Duodenal mucosa (tissue), 2 donors: ENCODE results near the gene RABL6.

ENCODE experiments used
- H3K27ac ChIP-seq: one replicate; pipeline ENCODE4 v1.7.0; 2013; ENCODE audit warnings: low read depth, low read length
- H3K27me3 ChIP-seq, 2 donors: one replicate each; pipeline ENCODE4 v1.7.0; 2013; ENCODE audit warnings: low read length in 2 of 2, control low read depth in 1 of 2; ENCODE audit not compliant: insufficient read depth in 2 of 2, control insufficient read depth in 1 of 2
- H3K36me3 ChIP-seq, 2 donors: one replicate each; pipeline ENCODE4 v1.7.0; 2013; ENCODE audit warnings: low read length in 2 of 2, control low read depth in 1 of 2; ENCODE audit not compliant: insufficient read depth in 2 of 2, control insufficient read depth in 1 of 2
- H3K4me1 ChIP-seq, 2 donors: one replicate each; pipeline ENCODE4 v1.7.0; 2013; ENCODE audit warnings: low read length in 2 of 2, control low read depth in 1 of 2; ENCODE audit not compliant: insufficient read depth in 2 of 2, control insufficient read depth in 1 of 2
- H3K4me3 ChIP-seq, 2 donors: one replicate each; pipeline ENCODE4 v1.7.0; 2013; ENCODE audit warnings: low read length in 2 of 2, low read depth in 1 of 2
- H3K9ac ChIP-seq, 2 donors: one replicate each; pipeline ENCODE4 v1.7.0; 2013; ENCODE audit warnings: low read length in 2 of 2, low read depth in 1 of 2
- H3K9me3 ChIP-seq, 2 donors: one replicate each; pipeline ENCODE4 v1.7.0; 2013; ENCODE audit warnings: low read length in 2 of 2, control low read depth in 1 of 2; ENCODE audit not compliant: control insufficient read depth in 1 of 2

Gene RABL6

DNA sequence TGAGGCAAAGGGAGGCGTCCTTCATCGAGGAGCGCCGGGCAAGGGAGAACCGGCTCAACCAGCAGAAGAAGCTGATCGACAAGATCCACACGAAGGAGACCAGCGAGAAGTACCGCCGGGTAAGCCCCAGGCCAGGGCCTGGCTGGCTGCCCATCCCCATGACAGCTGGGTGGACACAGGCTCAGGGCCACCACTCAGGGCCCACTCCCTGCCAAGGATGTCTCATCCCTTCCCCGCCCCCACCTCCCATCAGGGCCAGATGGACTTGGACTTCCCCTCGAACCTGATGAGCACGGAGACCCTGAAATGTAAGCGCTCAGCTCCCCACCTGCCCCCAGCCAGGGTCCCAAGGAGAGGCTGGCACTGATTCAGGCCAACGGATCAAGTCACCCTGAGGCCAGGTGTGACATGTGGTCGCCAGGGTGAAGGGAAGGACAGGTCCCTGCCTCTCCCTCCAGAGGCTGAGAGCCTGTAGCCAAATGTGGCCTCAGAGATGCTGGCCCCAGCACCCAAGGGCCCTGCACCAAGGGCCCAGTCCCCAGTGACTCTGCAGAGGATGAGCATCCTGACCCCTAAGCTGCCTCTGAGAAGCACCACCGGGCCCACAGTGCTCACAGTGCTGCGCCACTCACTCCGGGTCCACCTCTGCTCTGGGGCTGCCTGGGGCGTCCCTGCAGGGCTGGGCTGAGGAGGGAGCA, 3.1 kb upstream of the RABL6 start:
- no peak overlapping the region for H3K27ac ChIP-seq
- H3K4me1 ChIP-seq = peaks cover 20 to 34% of the 10 kb centered on the region in 2 donors
- H3K4me3 ChIP-seq = no peak overlapping the region
- H3K9me3 ChIP-seq = no peaks in the 10 kb centered on the region
- no peaks in the 10 kb centered on the region for H3K36me3 ChIP-seq
- H3K27me3 ChIP-seq = no peaks in the 10 kb centered on the region
- H3K9ac ChIP-seq = no peak overlapping the region

DNA sequence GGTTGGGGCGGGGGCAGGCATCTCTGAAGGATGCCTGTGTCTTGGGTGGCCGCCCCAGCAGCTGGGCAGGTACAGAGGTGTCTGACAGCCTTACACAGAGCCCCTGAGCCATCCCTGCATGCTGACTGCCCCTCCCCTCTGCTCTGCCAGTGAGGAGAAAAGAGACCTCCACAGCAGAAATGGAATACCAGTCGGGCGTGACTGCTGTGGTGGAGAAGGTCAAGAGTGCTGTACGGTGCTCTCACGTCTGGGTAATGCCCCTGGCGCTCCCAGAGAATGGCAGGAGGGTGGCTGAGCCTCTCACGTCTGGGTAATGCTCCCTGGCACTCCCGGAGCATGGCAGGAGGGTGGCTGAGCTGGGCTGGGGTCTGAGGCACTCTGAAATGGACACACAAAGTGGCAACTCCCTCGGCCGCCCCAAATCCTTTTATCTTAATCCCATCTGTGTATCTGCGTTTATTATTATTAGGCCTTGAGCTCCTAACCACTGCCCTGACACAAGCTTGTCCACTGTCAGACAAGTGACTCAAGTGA, 2.5 kb upstream of the RABL6 start:
- Histone ChIP-seq H3K4me1 (peaks cover 23 to 36% of the 10 kb centered on the region in 2 donors), H3K27me3 (no peaks in the 10 kb centered on the region)

DNA sequence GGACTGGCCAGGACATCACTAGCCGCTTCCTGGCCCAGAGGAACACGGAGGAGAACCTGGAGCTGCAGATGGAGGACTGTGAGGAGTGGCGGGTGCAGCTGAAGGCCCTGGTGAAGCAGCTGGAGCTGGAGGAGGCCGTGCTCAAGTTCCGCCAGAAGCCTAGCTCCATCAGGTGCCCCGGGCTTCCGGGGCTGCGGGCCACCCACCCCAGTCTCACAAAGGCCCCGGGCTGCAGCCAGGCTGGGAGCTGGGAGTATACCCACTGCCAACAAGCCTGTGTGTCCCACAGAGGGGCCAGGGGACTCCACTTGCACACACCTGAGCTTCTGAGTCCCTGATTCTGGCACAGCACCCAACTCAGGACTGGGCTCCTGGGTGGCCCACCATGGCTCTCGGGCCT, 1.7 kb upstream of the RABL6 start:
- Histone ChIP-seq H3K36me3 (peaks cover 0 to 7% of the 10 kb centered on the region in 2 donors), H3K4me3 (no peak overlapping the region), H3K27ac (no peak overlapping the region), H3K9ac (no peak overlapping the region), H3K9me3 (no peaks in the 10 kb centered on the region), H3K27me3 (no peaks in the 10 kb centered on the region), H3K4me1 (peaks cover 16 to 29% of the 10 kb centered on the region in 2 donors)

More for the DNA sequence above, 2.5 kb upstream of the RABL6 start:
- peaks cover 0 to 2% of the 10 kb centered on the region in 2 donors for H3K36me3 ChIP-seq
- no peak overlapping the region for H3K27ac ChIP-seq
- no peaks in the 10 kb centered on the region for H3K9me3 ChIP-seq
- H3K4me3 ChIP-seq = no peak overlapping the region
- H3K9ac ChIP-seq = no peak overlapping the region

DNA sequence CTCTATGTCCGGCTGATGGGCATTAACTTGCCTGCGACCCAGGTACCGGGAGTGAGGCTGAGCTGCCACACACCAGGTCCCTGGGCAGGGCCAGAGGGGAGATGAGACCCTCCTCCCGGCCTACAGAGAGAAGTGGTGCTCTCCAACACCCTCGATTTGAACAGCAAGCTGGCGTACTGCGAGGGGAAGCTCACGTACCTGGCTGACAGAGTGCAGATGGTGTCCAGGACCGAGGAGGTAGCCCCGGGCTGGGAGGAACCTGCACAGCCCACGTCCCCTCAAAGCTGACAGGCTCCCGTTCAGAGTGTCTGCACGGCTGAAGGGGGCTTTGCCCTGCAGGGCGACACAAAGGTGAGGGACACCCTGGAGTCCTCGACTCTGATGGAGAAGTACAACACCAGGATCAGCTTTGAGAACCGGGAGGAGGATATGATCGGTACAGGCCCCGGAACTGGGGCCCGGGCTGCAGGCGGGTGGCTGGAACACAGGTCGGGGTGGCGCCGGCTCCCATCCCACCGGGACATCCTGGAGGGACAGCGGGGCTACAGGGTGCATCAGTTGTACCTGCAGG, 1.0 kb upstream of the RABL6 start:
- Histone ChIP-seq H3K27me3 (no peaks in the 10 kb centered on the region), H3K4me3 (peak overlapping the region; percentile 70 to 80), H3K9me3 (no peaks in the 10 kb centered on the region), H3K9ac (peak overlapping the region; percentile 65 to 82), H3K27ac (peak overlapping the region; percentile 89), H3K4me1 (peaks cover 16 to 29% of the 10 kb centered on the region in 2 donors), H3K36me3 (peaks cover 0 to 8% of the 10 kb centered on the region in 2 donors)

DNA sequence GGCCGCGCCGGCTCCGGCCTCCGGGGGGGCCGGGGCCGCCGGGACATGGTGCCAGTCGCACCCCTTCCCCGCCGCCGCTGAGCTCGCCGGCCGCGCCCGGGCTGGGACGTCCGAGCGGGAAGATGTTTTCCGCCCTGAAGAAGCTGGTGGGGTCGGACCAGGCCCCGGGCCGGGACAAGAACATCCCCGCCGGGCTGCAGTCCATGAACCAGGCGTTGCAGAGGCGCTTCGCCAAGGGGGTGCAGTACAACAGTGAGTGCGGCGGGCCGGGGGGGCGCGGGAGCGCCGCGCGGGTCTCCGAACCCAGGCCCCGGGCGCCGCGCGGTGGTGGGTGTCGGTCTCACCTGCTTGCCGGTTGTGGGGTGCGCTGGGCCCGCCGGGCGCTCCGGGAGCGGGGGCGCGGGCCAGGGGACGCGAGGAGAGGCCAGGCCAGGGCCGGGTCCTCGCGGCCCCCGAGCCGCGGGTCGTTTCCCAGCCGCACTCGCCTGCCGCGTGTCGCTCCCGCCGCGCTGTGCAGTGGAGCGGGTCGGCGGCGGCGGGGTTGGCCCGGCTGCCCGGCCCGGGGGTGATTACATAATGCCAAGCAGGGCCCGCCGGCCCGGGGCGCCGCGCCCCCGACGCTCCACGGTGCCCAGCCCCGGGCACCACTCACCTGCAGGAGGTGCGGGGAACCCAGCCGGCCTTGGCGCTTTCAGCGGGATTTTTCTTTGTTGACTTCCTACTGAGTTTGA, 492 bp downstream of the RABL6 start:
- Histone ChIP-seq H3K27ac (peak overlapping the region; percentile 20), H3K36me3 (peaks cover 0 to 15% of the 10 kb centered on the region in 2 donors), H3K4me1 (peaks cover 16 to 29% of the 10 kb centered on the region in 2 donors), H3K9me3 (no peaks in the 10 kb centered on the region), H3K27me3 (no peaks in the 10 kb centered on the region), H3K9ac (peak overlapping the region; percentile 61 to 65), H3K4me3 (peak overlapping the region; percentile 75 to 80)

DNA sequence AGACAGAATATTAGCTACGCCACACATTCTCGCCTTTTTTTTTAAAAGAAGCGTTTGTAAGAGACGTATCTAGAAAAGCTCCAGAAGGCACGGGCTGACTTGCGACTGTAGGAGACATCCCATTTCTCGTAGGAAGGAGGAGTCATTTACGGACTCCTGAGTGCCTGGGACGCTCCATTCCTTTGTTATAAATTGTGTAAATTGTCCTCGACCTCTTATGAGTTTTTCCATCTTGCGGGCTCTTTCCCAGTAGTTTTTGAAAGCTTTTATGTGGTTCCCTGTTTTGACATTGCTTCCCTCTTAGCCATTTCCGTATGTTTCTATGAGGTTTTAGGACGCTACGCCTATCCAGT, 1.0 kb downstream of the RABL6 start:
- H3K27ac ChIP-seq = no peak overlapping the region
- H3K4me1 ChIP-seq = peaks cover 16 to 29% of the 10 kb centered on the region in 2 donors
- no peaks in the 10 kb centered on the region for H3K9me3 ChIP-seq
- peak overlapping the region; percentile 61 to 65 for H3K9ac ChIP-seq
- peak overlapping the region; percentile 75 to 80 for H3K4me3 ChIP-seq
- peaks cover 0 to 17% of the 10 kb centered on the region in 2 donors for H3K36me3 ChIP-seq
- H3K27me3 ChIP-seq = no peaks in the 10 kb centered on the region

DNA sequence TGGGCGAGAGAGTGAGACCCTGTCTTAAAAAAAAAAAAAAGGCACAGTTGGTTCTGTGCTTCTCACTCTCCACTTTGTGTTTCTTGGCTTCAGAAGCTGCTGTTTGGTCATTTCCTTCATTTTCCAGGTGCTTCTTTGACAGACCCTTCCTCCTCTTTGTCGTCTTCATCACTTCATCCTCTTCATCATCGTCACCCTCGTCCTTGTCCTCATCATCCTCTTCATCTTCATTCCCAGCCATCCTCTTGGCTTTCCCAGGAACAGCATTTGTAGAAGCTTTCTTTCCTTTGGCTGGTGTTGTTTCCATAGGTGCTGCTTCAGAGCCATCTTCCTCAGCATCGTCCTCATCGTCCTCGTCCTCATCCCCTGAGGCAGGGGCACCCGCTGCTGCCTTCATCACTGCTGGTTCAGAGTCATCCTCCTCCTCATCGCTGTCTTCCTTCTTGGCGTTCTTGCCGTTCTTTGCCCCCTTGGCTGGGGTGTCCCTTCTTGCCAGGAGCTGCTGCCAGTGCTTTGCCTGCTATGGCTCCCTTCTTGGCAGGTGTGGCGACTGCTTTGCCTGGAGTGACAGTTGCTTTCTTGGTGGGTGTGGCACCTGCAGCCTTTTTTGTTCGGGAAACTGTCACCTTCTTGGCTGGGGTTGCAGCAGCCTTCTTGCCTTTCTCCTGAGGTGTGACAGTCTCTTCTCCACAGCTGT, 7.1 kb downstream of the RABL6 start:
- no peaks in the 10 kb centered on the region for H3K9me3 ChIP-seq
- H3K4me1 ChIP-seq = peaks cover 3 to 5% of the 10 kb centered on the region in 2 donors
- no peak overlapping the region for H3K27ac ChIP-seq
- H3K9ac ChIP-seq = no peak overlapping the region
- no peak overlapping the region for H3K4me3 ChIP-seq
- H3K27me3 ChIP-seq = no peaks in the 10 kb centered on the region
- peaks cover 0 to 23% of the 10 kb centered on the region in 2 donors for H3K36me3 ChIP-seq

DNA sequence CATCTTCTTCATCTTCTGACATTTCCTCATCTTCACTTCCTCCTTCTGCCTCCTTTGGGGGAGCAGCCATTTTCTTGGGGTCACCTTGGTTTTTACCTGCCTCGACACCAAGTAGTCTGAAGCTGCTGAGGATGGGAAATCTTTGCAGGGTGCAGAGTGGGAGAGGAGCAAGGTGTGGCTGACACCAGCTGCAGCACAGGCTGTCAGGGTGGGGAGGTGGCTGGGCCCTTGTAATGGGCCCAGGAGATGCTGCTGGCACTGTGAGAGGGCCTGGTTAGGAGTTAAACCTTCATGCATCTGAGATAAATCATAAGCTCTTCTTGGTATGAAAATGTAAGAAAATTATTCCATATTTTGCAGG, 7.7 kb downstream of the RABL6 start:
- Histone ChIP-seq H3K9me3 (no peaks in the 10 kb centered on the region), H3K4me1 (no peaks in the 10 kb centered on the region), H3K27me3 (no peaks in the 10 kb centered on the region), H3K4me3 (no peak overlapping the region), H3K27ac (no peak overlapping the region), H3K36me3 (peaks cover 0 to 20% of the 10 kb centered on the region in 2 donors), H3K9ac (no peak overlapping the region)

DNA sequence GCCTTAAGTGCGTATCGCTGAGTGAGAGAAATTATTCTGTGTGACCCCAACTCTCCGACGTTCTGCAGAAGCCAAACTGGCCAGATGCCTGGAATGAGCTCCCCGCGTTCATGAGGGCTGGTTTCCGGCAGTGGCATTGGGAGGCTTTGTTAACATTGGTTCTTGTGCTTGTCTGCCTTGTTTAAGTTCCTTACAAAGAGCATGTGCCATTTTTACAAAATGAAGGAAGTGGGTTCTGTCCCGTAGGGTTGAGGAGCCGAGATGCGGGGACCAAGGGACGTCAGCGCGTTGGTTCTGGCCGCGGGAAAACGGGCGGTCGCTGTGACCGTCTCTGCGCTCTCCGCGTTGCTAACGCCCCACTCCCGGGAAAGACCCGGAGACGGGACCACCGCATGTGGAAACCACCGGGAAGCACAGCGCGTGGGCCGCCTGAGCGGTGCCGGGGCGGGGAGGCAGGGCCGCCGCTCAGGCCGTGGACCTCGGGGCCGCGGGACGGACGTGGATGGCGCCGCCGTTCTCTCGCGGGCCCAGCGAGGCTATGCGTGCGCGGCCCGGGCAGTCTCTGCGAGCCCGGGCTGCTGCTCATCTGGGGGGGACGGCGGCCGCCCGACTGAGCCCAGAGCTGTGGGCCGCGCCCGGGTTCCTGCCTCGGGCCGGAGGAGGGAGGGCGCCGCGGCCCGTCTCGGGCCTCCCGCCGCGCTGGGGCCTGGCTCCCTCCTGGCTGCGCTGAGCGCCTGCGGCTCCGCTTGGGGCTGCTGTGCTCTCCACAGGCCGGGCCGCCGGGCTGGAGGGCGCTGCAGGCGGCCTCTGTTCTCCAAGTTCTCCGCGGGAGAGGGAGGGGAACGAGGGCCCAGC, 13.4 kb downstream of the RABL6 start:
- no peaks in the 10 kb centered on the region for H3K9me3 ChIP-seq
- H3K4me1 ChIP-seq = peaks cover 0 to 3% of the 10 kb centered on the region in 2 donors
- no peak overlapping the region for H3K9ac ChIP-seq
- H3K36me3 ChIP-seq = peaks cover 6 to 28% of the 10 kb centered on the region in 2 donors
- peak overlapping the region; percentile 19 to 36 for H3K4me3 ChIP-seq
- H3K27ac ChIP-seq = no peak overlapping the region
- no peaks in the 10 kb centered on the region for H3K27me3 ChIP-seq
